HepG2 (cell line): ENCODE data around the gene CPT1B. TPM values are rescaled to one million over a fixed set of nuclear protein-coding genes. Genes with fewer than 3 reads are reported as not detected.
A peak's percentile ranks its signal among the peaks of the same experiment; 100 is the strongest.

Experiments used
- HOXA3 ChIP-seq: sonication (generic); formaldehyde crosslinking; IDR thresholded peaks from 2 replicates; pipeline ENCODE4 v1.5.0; 2020; ENCODE audit warnings: missing genetic modification reagents
- KAT7 ChIP-seq: IDR thresholded peaks from 2 replicates; pipeline ENCODE4 v1.6.1; 2018; ENCODE audit warnings: borderline replicate concordance, missing compliant biosample characterization
- MED1 ChIP-seq: sonication (generic); formaldehyde crosslinking; IDR thresholded peaks from 2 replicates; pipeline ENCODE4 v1.4.0; 2020; ENCODE audit warnings: missing genetic modification reagents
- MIXL1 ChIP-seq: IDR thresholded peaks from 2 replicates; pipeline ENCODE4 v1.6.1; 2016
- NFKB2 ChIP-seq: sonication (generic); formaldehyde crosslinking; IDR thresholded peaks from 2 replicates; pipeline ENCODE4 v1.4.0; 2020; ENCODE audit warnings: missing genetic modification reagents, borderline replicate concordance
- NFYB ChIP-seq: sonication (generic); formaldehyde crosslinking; IDR thresholded peaks from 2 replicates; pipeline ENCODE4 v1.4.0; 2020; ENCODE audit warnings: missing genetic modification reagents
- POGZ ChIP-seq: sonication (generic); formaldehyde crosslinking; IDR thresholded peaks from 2 replicates; pipeline ENCODE4 v1.4.0; 2020; ENCODE audit warnings: mild to moderate bottlenecking, missing genetic modification reagents
- RARG ChIP-seq: sonication (generic); formaldehyde crosslinking; IDR thresholded peaks from 2 replicates; pipeline ENCODE4 v1.4.0; 2020; ENCODE audit warnings: low read depth, mild to moderate bottlenecking, missing genetic modification reagents
- ZBTB7B ChIP-seq: sonication (generic); formaldehyde crosslinking; IDR thresholded peaks from 2 replicates; pipeline ENCODE4 v1.4.0; 2020; ENCODE audit warnings: missing genetic modification reagents
- ZIK1 ChIP-seq: sonication (generic); formaldehyde crosslinking; IDR thresholded peaks from 2 replicates; pipeline ENCODE4 v1.5.0; 2020; ENCODE audit warnings: mild to moderate bottlenecking, low read depth, missing genetic modification reagents, borderline replicate concordance
- ZNF121 ChIP-seq: sonication (generic); formaldehyde crosslinking; IDR thresholded peaks from 2 replicates; pipeline ENCODE4 v1.5.0; 2020; ENCODE audit warnings: mild to moderate bottlenecking, missing genetic modification reagents
- ZNF883 ChIP-seq: sonication (generic); formaldehyde crosslinking; IDR thresholded peaks from 2 replicates; pipeline ENCODE4 v1.5.1; 2020; ENCODE audit warnings: mild to moderate bottlenecking, missing genetic modification reagents; ENCODE audit errors: not compliant biosample characterization
- ZSCAN25 ChIP-seq: sonication (generic); formaldehyde crosslinking; IDR thresholded peaks from 2 replicates; pipeline ENCODE4 v1.8.0; 2022; ENCODE audit warnings: mild to moderate bottlenecking, missing genetic modification reagents
- polyA plus RNA-seq, 8 experiments: library from polyadenylated mRNA; depleted of rRNA in 3 of 8; stranded (reverse) in 7 of 8; unstranded in 1 of 8; fragments of >200 nt; fragmentation: Illumina TruSeq in 4 of 8; extraction: Trizol in 4 of 8; gene quantifications; 2 replicates each; pipeline versions ENCODE4 v1.2.1 to v1.2.3, GENCODE V29; 2011 to 2016; ENCODE audit warnings: low read depth in 4 of 8, missing spikeins in 1 of 8, mixed read lengths in 1 of 8; ENCODE audit not compliant: insufficient read depth in 1 of 8
- total RNA-seq, 5 experiments: library from RNA; depleted of rRNA; stranded (reverse); fragments of >200 nt; fragmentation: Illumina TruSeq; extraction: Trizol; gene quantifications; 2 replicates each; pipeline ENCODE4 v1.2.3, GENCODE V29; 2016; ENCODE audit warnings: low read depth in 1 of 5
- TF ChIP-seq, protein P1 (sequence below): sonication (generic); formaldehyde crosslinking; IDR thresholded peaks from 2 replicates; pipeline ENCODE4 v1.4.0; 2020; ENCODE audit warnings: low read depth, mild to moderate bottlenecking, missing genetic modification reagents
- TF ChIP-seq, protein P2 (sequence below): sonication (generic); formaldehyde crosslinking; IDR thresholded peaks from 2 replicates; pipeline ENCODE4 v1.5.0; 2020; ENCODE audit warnings: missing genetic modification reagents
- TF ChIP-seq, protein P3 (sequence below): sonication (generic); formaldehyde crosslinking; IDR thresholded peaks from 2 replicates; pipeline ENCODE4 v1.8.1; 2023; ENCODE audit warnings: mild to moderate bottlenecking, inconsistent platforms, moderate library complexity, missing genetic modification reagents, borderline replicate concordance
- TF ChIP-seq, protein P4 (sequence below): sonication (generic); formaldehyde crosslinking; conservative IDR thresholded peaks from 2 replicates; pipeline ENCODE4 v1.8.1; 2023; ENCODE audit warnings: missing genetic modification reagents
- TF ChIP-seq, protein P5 (sequence below): sonication (generic); formaldehyde crosslinking; IDR thresholded peaks from 2 replicates; pipeline ENCODE4 v1.5.0; 2020; ENCODE audit warnings: mild to moderate bottlenecking, missing genetic modification reagents, borderline replicate concordance

The CPT1B gene
- total and polyA plus RNA-seq, 2 of the 13 experiments (the other 11 are each of a cell fraction or from before 2014, with no cell fraction given) = 9.2 to 19.5 TPM

DNA sequence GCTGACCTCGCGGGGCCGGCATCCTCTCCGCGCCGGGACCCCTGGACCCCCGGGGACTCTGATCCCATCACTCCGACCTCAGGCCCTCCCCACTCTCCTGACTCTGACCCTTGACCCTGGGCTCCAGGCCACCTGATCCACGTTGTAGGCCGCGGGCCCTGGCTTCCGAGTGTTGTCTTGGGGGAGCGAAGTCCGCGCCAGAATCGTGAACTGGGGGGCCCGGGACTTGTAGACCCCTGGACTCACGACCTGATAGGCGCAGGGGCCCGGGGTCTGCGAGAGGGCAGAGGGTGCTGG lies 47.7 kb downstream of the CPT1B start (continued):
- TF ChIP-seq NFYB (CRISPR knock-in tag) (0 out of 2 replicates have a peak, but pooled peaks have one; percentile 1), MED1 (CRISPR knock-in tag) (0 out of 2 replicates have a peak, but pooled peaks have one; percentile 1), ZNF121 (CRISPR knock-in tag) (no peak), ZSCAN25 (CRISPR knock-in tag) (no peak), ZIK1 (CRISPR knock-in tag) (no peak), RARG (CRISPR knock-in tag) (no peak), ZBTB7B (CRISPR knock-in tag) (peak; percentile 62), ZNF883 (CRISPR knock-in tag) (no peak), HOXA3 (CRISPR knock-in tag) (peak; percentile 17; the same call in 1 of the 2 replicates), MIXL1 (no peak), POGZ (CRISPR knock-in tag) (0 out of 2 replicates have a peak, but pooled peaks have one; percentile 8), NFKB2 (CRISPR knock-in tag) (no peak), KAT7 (CRISPR knock-in tag) (no peak)
- TF ChIP-seq, protein P1, sequence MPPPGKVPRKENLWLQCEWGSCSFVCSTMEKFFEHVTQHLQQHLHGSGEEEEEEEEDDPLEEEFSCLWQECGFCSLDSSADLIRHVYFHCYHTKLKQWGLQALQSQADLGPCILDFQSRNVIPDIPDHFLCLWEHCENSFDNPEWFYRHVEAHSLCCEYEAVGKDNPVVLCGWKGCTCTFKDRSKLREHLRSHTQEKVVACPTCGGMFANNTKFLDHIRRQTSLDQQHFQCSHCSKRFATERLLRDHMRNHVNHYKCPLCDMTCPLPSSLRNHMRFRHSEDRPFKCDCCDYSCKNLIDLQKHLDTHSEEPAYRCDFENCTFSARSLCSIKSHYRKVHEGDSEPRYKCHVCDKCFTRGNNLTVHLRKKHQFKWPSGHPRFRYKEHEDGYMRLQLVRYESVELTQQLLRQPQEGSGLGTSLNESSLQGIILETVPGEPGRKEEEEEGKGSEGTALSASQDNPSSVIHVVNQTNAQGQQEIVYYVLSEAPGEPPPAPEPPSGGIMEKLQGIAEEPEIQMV (CRISPR knock-in tag) = 0 out of 2 replicates have a peak, but pooled peaks have one; percentile 5
- TF ChIP-seq, protein P2, sequence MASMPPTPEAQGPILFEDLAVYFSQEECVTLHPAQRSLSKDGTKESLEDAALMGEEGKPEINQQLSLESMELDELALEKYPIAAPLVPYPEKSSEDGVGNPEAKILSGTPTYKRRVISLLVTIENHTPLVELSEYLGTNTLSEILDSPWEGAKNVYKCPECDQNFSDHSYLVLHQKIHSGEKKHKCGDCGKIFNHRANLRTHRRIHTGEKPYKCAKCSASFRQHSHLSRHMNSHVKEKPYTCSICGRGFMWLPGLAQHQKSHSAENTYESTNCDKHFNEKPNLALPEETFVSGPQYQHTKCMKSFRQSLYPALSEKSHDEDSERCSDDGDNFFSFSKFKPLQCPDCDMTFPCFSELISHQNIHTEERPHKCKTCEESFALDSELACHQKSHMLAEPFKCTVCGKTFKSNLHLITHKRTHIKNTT = no peak
- TF ChIP-seq, protein P3, sequence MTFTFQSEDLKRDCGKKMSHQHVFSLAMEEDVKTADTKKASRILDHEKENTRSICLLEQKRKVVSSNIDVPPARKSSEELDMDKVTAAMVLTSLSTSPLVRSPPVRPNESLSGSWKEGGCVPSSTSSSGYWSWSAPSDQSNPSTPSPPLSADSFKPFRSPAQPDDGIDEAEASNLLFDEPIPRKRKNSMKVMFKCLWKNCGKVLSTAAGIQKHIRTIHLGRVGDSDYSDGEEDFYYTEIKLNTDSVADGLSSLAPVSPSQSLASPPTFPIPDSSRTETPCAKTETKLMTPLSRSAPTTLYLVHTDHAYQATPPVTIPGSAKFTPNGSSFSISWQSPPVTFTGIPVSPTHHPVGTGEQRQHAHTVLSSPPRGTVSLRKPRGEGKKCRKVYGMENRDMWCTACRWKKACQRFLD (CRISPR knock-in tag) = peak; percentile 21; the same call in 1 of the 2 replicates
- TF ChIP-seq, protein P4, sequence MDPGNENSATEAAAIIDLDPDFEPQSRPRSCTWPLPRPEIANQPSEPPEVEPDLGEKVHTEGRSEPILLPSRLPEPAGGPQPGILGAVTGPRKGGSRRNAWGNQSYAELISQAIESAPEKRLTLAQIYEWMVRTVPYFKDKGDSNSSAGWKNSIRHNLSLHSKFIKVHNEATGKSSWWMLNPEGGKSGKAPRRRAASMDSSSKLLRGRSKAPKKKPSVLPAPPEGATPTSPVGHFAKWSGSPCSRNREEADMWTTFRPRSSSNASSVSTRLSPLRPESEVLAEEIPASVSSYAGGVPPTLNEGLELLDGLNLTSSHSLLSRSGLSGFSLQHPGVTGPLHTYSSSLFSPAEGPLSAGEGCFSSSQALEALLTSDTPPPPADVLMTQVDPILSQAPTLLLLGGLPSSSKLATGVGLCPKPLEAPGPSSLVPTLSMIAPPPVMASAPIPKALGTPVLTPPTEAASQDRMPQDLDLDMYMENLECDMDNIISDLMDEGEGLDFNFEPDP = no peak
- TF ChIP-seq, protein P5, sequence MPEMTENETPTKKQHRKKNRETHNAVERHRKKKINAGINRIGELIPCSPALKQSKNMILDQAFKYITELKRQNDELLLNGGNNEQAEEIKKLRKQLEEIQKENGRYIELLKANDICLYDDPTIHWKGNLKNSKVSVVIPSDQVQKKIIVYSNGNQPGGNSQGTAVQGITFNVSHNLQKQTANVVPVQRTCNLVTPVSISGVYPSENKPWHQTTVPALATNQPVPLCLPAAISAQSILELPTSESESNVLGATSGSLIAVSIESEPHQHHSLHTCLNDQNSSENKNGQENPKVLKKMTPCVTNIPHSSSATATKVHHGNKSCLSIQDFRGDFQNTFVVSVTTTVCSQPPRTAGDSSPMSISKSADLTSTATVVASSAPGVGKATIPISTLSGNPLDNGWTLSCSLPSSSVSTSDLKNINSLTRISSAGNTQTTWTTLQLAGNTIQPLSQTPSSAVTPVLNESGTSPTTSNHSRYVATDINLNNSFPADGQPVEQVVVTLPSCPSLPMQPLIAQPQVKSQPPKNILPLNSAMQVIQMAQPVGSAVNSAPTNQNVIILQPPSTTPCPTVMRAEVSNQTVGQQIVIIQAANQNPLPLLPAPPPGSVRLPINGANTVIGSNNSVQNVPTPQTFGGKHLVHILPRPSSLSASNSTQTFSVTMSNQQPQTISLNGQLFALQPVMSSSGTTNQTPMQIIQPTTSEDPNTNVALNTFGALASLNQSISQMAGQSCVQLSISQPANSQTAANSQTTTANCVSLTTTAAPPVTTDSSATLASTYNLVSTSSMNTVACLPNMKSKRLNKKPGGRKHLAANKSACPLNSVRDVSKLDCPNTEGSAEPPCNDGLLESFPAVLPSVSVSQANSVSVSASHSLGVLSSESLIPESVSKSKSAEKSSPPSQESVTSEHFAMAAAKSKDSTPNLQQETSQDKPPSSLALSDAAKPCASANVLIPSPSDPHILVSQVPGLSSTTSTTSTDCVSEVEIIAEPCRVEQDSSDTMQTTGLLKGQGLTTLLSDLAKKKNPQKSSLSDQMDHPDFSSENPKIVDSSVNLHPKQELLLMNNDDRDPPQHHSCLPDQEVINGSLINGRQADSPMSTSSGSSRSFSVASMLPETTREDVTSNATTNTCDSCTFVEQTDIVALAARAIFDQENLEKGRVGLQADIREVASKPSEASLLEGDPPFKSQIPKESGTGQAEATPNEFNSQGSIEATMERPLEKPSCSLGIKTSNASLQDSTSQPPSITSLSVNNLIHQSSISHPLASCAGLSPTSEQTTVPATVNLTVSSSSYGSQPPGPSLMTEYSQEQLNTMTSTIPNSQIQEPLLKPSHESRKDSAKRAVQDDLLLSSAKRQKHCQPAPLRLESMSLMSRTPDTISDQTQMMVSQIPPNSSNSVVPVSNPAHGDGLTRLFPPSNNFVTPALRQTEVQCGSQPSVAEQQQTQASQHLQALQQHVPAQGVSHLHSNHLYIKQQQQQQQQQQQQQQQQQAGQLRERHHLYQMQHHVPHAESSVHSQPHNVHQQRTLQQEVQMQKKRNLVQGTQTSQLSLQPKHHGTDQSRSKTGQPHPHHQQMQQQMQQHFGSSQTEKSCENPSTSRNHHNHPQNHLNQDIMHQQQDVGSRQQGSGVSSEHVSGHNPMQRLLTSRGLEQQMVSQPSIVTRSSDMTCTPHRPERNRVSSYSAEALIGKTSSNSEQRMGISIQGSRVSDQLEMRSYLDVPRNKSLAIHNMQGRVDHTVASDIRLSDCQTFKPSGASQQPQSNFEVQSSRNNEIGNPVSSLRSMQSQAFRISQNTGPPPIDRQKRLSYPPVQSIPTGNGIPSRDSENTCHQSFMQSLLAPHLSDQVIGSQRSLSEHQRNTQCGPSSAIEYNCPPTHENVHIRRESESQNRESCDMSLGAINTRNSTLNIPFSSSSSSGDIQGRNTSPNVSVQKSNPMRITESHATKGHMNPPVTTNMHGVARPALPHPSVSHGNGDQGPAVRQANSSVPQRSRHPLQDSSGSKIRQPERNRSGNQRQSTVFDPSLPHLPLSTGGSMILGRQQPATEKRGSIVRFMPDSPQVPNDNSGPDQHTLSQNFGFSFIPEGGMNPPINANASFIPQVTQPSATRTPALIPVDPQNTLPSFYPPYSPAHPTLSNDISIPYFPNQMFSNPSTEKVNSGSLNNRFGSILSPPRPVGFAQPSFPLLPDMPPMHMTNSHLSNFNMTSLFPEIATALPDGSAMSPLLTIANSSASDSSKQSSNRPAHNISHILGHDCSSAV = no peak
